GM12878 (cell line): ENCODE data around the gene GLS. TPM values are rescaled to one million over a fixed set of nuclear protein-coding genes. Genes with fewer than 3 reads are reported as not detected.

Experiments used
- polyA plus RNA-seq, 11 experiments: library from polyadenylated mRNA; depleted of rRNA in 4 of 11; unstranded in 6 of 11; stranded (reverse) in 5 of 11; fragments of >200 nt; fragmentation: Nextera tagmentation in 4 of 11; fragmentation: Illumina TruSeq in 1 of 11; extraction: Ambion mirVana in 4 of 11; extraction: Trizol in 1 of 11; gene quantifications; 1 replicate in 1 of 11; 2 replicates in 10 of 11; pipeline versions ENCODE4 v1.2.1 to v1.2.3, GENCODE V29; 2011 to 2016; ENCODE audit warnings: inconsistent platforms in 2 of 11, missing spikeins in 2 of 11, low read depth in 1 of 11
- total RNA-seq, 4 experiments: library from RNA; depleted of rRNA in 3 of 4; stranded (reverse); fragments of >200 nt in 3 of 4; fragmentation: Illumina TruSeq in 1 of 4; extraction: Trizol in 1 of 4; gene quantifications; 2 replicates each; pipeline versions ENCODE4 v1.2.1 to v1.2.3, GENCODE V29; 2013 to 2021

Gene GLS
- total and polyA plus RNA-seq, 10 of the 15 experiments (the other 5 are each of a cell fraction or from before 2014, with no cell fraction given): 15.7 to 145 (median 70.8) TPM

Other genes with a start within 250 kb of the GLS start
- 24.5 and 28.9 TPM in 2 replicates for gene NAB1, start 231.7 kb upstream of the GLS start, total RNA-seq (2014; rRNA removed)
- 32.6 and 34.7 TPM in 2 replicates for gene NAB1, start 231.7 kb upstream of the GLS start, total RNA-seq (2014; rRNA removed; fragmentation: Illumina TruSeq; extraction: Trizol)
- gene NAB1, start 231.7 kb upstream of the GLS start, total RNA-seq (2021): 30.5 and 33.2 TPM in 2 replicates
- gene NAB1, start 231.7 kb upstream of the GLS start, polyA plus RNA-seq (2011; rRNA removed): 39.6 and 61.5 TPM in 2 replicates
- gene NAB1, start 231.7 kb upstream of the GLS start, polyA plus RNA-seq (2014; fragmentation: Illumina TruSeq; extraction: Trizol): 28.1 and 37.0 TPM in 2 replicates
- gene NAB1, start 231.7 kb upstream of the GLS start, polyA plus RNA-seq (2014; fragmentation: Nextera tagmentation; extraction: Ambion mirVana): 1 to 10 TPM; 4.5 to 4.9 TPM
- 18.5 and 21.5 TPM in 2 replicates for gene NAB1, start 231.7 kb upstream of the GLS start, polyA plus RNA-seq (2014; rRNA removed)
- gene NAB1, start 231.7 kb upstream of the GLS start, polyA plus RNA-seq (2016; fragmentation: Nextera tagmentation; extraction: Ambion mirVana): 10 to 100 TPM; 10.3 to 11.1 TPM
- gene STAT1, start 133.3 kb downstream of the GLS start, total RNA-seq (2014; rRNA removed): 266 and 304 TPM in 2 replicates
- 249 and 277 TPM in 2 replicates for gene STAT1, start 133.3 kb downstream of the GLS start, total RNA-seq (2014; rRNA removed; fragmentation: Illumina TruSeq; extraction: Trizol)
- gene STAT1, start 133.3 kb downstream of the GLS start, total RNA-seq (2021): 309 and 336 TPM in 2 replicates
- gene STAT1, start 133.3 kb downstream of the GLS start, polyA plus RNA-seq (2011; rRNA removed): 398 and 422 TPM in 2 replicates
- gene STAT1, start 133.3 kb downstream of the GLS start, polyA plus RNA-seq (2014; fragmentation: Illumina TruSeq; extraction: Trizol): 337 and 410 TPM in 2 replicates
- gene STAT1, start 133.3 kb downstream of the GLS start, polyA plus RNA-seq (2014; fragmentation: Nextera tagmentation; extraction: Ambion mirVana): 100 to 1,000 TPM in 1 of 2 experiments, 10 to 100 TPM in 1; 81.8 to 102 TPM
- gene STAT1, start 133.3 kb downstream of the GLS start, polyA plus RNA-seq (2014; rRNA removed): 243 and 305 TPM in 2 replicates
- gene STAT1, start 133.3 kb downstream of the GLS start, polyA plus RNA-seq (2016; fragmentation: Nextera tagmentation; extraction: Ambion mirVana): 100 to 1,000 TPM; 318 to 326 TPM